Naive thymus-derived CD4-positive, alpha-beta T cell (primary cell): ENCODE data around the gene FUT8. TPM values are rescaled to one million over a fixed set of nuclear protein-coding genes. Genes with fewer than 3 reads are reported as not detected.

Source experiments
- ATAC-seq: fragments of 150-1000 bp; cut with Tn5 transposase; 2 replicates; pipeline ENCODE4 v1.10.0; 2021; ENCODE audit warnings: mild to moderate bottlenecking, moderate library complexity
- CTCF ChIA-PET: fragments of 350-600 bp; sonication (Branson Sonifier 250); formaldehyde crosslinking; loops from one replicate; lab custom pipeline; 2021; ENCODE audit warnings: antibody characterized with exemption; lab: Charles Lee
- POLR2A ChIA-PET: fragments of 350-600 bp; sonication (Branson Sonifier 250); formaldehyde crosslinking; loops from one replicate; lab custom pipeline; 2021; ENCODE audit warnings: antibody characterized with exemption, inconsistent platforms; lab: Charles Lee
- DNase-seq, 9 donors: peaks; one replicate each; pipeline versions ENCODE4 v3.0.0 to v3.0.0-alpha.2; 2020 to 2022; ENCODE audit warnings: mixed read lengths in 1 of 9
- H3K27ac ChIP-seq: one replicate; pipeline ENCODE4 v1.7.0; 2013; ENCODE audit warnings: mild to moderate bottlenecking, low read depth, low read length, moderate library complexity
- H3K27me3 ChIP-seq, 2 donors: one replicate each; pipeline ENCODE4 v1.7.0; 2013; ENCODE audit warnings: low read length in 2 of 2, mild to moderate bottlenecking in 2 of 2, moderate library complexity in 2 of 2; ENCODE audit not compliant: control insufficient read depth in 2 of 2, insufficient read depth in 2 of 2
- H3K36me3 ChIP-seq, 3 experiments: 1 replicate in 2 of 3; 2 replicates in 1 of 3; pipeline ENCODE4 v1.7.0; 2013; ENCODE audit warnings: low read length in 3 of 3, mild to moderate bottlenecking in 3 of 3, moderate library complexity in 1 of 3; ENCODE audit not compliant: insufficient read depth in 3 of 3, control insufficient read depth in 2 of 3
- H3K4me1 ChIP-seq, 2 donors: one replicate each; pipeline ENCODE4 v1.7.0; 2013; ENCODE audit warnings: low read length in 2 of 2, mild to moderate bottlenecking in 2 of 2, moderate library complexity in 1 of 2; ENCODE audit not compliant: control insufficient read depth in 2 of 2, insufficient read depth in 2 of 2
- H3K4me3 ChIP-seq: 2 replicates; pipeline ENCODE4 v1.7.0; 2013; ENCODE audit warnings: mild to moderate bottlenecking, low read length
- H3K9me3 ChIP-seq, 3 experiments: 1 replicate in 2 of 3; 2 replicates in 1 of 3; pipeline ENCODE4 v1.7.0; 2013; ENCODE audit warnings: low read length in 3 of 3; ENCODE audit not compliant: control insufficient read depth in 2 of 3
- H3K27ac Mint-ChIP-seq, 9 donors: one replicate each; pipeline ENCODE4 v1.8.0; 2020 to 2022; ENCODE audit warnings: mixed read lengths in 9 of 9, mild to moderate bottlenecking in 8 of 9, moderate library complexity in 5 of 9, inconsistent platforms in 2 of 9
- H3K27me3 Mint-ChIP-seq, 5 donors: one replicate each; pipeline ENCODE4 v1.8.0; 2021 to 2022; ENCODE audit warnings: mixed read lengths in 5 of 5, mild to moderate bottlenecking in 1 of 5
- H3K36me3 Mint-ChIP-seq, 5 donors: one replicate each; pipeline ENCODE4 v1.8.0; 2020 to 2022; ENCODE audit warnings: mixed read lengths in 5 of 5, mild to moderate bottlenecking in 3 of 5, inconsistent platforms in 1 of 5
- H3K4me1 Mint-ChIP-seq, 7 donors: one replicate each; pipeline ENCODE4 v1.8.0; 2020 to 2022; ENCODE audit warnings: mixed read lengths in 7 of 7, mild to moderate bottlenecking in 3 of 7, inconsistent platforms in 1 of 7
- H3K4me3 Mint-ChIP-seq, 10 donors: one replicate each; pipeline ENCODE4 v1.8.0; 2020 to 2022; ENCODE audit warnings: mild to moderate bottlenecking in 10 of 10, mixed read lengths in 10 of 10, moderate library complexity in 6 of 10, inconsistent platforms in 2 of 10
- H3K9me3 Mint-ChIP-seq, 11 donors: one replicate each; pipeline ENCODE4 v1.8.0; 2020 to 2022; ENCODE audit warnings: mixed read lengths in 11 of 11, mild to moderate bottlenecking in 4 of 11, inconsistent platforms in 1 of 11, moderate library complexity in 1 of 11
- intact Hi-C, 2 donors: fragments of 100-400 bp; cut with micrococcal nuclease; formaldehyde crosslinking; loops; one replicate each; pipeline ENCODE4 v1.15.1; 2023
- polyA plus RNA-seq, 2 donors: library from polyadenylated mRNA; unstranded; fragments of 300-500 nt; fragmentation: Illumina TruSeq; gene quantifications; one replicate each; pipeline ENCODE4 v1.2.3, GENCODE V29; 2021
- total RNA-seq, 6 experiments: library from RNA in 5 of 6; stranded (reverse) in 5 of 6; gene quantifications; 1 replicate in 5 of 6; 2 replicates in 1 of 6; pipeline ENCODE4 v1.2.3 and lab custom pipeline; 2021 to 2026

The FUT8 gene
- total and polyA plus RNA-seq, 7 experiments from 2014 or later = 11.1 to 107 (median 41.6) TPM

DNA sequence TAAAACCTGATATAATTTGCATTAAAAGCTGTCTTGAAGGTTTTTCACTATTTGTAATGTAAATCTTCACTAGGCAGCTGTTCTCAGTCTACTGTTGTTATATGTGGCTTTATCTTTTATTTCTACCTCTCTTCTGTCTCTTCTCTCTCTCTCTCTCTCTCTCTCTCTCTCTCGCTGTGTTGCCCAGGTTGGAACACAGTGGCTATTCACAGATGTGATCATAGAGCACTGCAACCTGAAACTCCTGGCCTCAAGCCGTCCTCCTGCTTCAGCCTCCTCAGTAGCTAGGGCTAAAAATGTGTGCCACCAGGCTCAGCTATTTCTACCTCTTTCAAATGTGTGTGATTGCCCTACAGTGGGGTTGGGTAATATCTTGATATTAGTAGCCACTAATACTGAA lies 21.1 kb downstream of the FUT8 start:
- Mint-ChIP-seq H3K36me3 (peaks cover 6 to 40% (median 33%) of the 10 kb centered on the region in 5 donors), H3K9me3 (peaks cover 0 to 18% (median 2%) of the 10 kb centered on the region in 11 donors), H3K27me3 (no peaks in the 10 kb centered on the region), H3K4me3 (peak overlapping the region in 2 of 10 donors; percentile 31 to 60), H3K4me1 (peaks cover 28 to 75% (median 60%) of the 10 kb centered on the region in 7 donors), H3K27ac (peak overlapping the region in 4 of 9 donors; percentile 49 to 63 (median 52))
- H3K4me1 ChIP-seq = peaks cover 13% of the 10 kb centered on the region in 2 donors
- no peaks in the 10 kb centered on the region for H3K27me3 ChIP-seq
- ATAC-seq (no peak), DNase-seq (no peak)
- ChIA-PET POLR2A (interaction anchor here (0.7 kb wide), 1 partner anchor 372 kb away, joined by 3 read pairs; no protein-coding TSS in a partner anchor), CTCF (interaction anchor here (0.6 to 0.7 kb wide), 2 partner anchors 399 to 1124 kb away, joined by 3 to 4 read pairs; no protein-coding TSS in a partner anchor)
- intact Hi-C loops = no loop called here
- H3K36me3 ChIP-seq = peaks cover 0 to 9% (median 4%) of the 10 kb centered on the region in 3 experiments
- no peak overlapping the region for H3K4me3 ChIP-seq
- H3K27ac ChIP-seq = no peak overlapping the region
- no peaks in the 10 kb centered on the region for H3K9me3 ChIP-seq

DNA sequence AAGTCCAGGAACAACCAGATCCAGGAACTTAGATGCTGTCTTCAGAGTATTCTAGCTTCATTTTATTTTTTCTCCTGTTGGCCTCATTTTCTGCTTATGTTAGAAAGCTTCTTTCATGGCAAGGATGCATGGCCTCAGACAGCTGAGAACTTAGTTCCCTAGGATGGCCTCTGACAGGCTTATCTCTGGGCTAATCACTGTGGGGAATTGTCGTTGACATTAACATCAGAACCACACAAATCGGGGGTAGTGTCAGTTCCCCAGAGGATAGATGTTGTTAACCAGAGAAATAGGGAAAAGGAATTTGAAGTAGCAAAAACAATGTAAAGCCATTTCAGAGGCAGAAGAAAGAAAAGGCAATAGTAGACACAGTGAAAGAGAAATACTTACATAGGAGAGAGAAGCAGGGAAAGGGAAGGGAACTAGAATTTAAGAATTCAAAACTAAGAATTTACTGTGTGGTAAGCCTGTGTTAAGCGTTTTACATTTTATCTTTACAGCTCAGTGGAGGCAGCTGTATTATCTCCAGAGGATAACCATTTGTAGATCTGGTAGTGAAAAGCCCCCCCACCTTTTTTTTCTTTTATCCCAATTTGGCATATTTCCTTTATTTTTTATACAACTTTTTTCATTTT lies 21.8 kb downstream of the FUT8 start:
- Mint-ChIP-seq H3K36me3 (peaks cover 6 to 38% (median 32%) of the 10 kb centered on the region in 5 donors), H3K27ac (peak overlapping the region in 4 of 9 donors; percentile 10 to 50 (median 32)), H3K4me3 (peak overlapping the region in 1 of 10 donors; percentile 1), H3K27me3 (no peaks in the 10 kb centered on the region), H3K4me1 (peaks cover 29 to 74% (median 59%) of the 10 kb centered on the region in 7 donors), H3K9me3 (peaks cover 0 to 18% (median 2%) of the 10 kb centered on the region in 11 donors)
- ChIA-PET CTCF (interaction anchor here (0.7 kb wide), 1 partner anchor 398 kb away, joined by 4 read pairs; no protein-coding TSS in a partner anchor), POLR2A (interaction anchor here (0.7 kb wide), 1 partner anchor 373 kb away, joined by 3 read pairs; no protein-coding TSS in a partner anchor)
- Histone ChIP-seq H3K27ac (no peak overlapping the region), H3K9me3 (no peaks in the 10 kb centered on the region), H3K4me1 (peaks cover 14 to 15% of the 10 kb centered on the region in 2 donors), H3K27me3 (no peaks in the 10 kb centered on the region), H3K36me3 (peaks cover 0 to 9% (median 4%) of the 10 kb centered on the region in 3 experiments), H3K4me3 (no peak overlapping the region)
- ATAC-seq (no peak), DNase-seq (no peak)
- intact Hi-C loops = no loop called here

DNA sequence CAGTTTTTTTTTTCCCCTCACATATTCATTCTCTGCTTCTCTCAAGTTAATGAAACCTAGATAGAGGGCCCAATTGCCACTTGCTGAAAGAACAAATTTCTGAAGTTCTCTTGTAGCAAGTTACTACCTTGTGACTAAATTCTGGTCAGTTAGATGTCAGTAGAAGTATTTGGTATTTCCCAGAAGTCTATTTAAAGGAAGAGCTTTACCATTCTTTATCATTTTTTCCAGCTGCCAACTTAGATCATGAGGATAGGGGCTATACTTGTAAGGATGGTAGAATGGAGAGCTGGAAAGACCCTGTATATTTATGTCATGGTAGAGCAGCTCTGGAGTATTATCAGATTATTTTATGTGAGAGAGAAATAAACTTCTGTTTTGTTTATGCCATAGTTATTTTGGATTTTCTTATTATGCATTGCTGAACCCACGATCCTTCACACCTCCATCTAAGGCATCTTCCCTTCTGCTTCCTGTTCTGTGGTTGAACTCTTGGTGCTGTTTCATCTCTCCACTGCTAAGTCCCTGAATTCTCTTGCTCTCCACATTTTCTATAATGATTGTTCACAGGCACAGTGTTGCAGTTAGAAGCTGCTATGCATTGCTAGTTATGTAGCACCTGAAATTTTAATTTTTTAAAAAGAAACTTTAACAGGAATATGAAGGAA lies 25.9 kb downstream of the FUT8 start:
- H3K27me3 ChIP-seq = no peaks in the 10 kb centered on the region
- peaks cover 6 to 42% (median 23%) of the 10 kb centered on the region in 5 donors for H3K36me3 Mint-ChIP-seq
- CTCF ChIA-PET = interaction anchor here (1.0 to 1.1 kb wide), 2 partner anchors 386 to 522 kb away, joined by 3 read pairs; no protein-coding TSS in a partner anchor
- peaks cover 11 to 14% of the 10 kb centered on the region in 2 donors for H3K4me1 ChIP-seq
- no peak overlapping the region for H3K27ac ChIP-seq
- H3K9me3 ChIP-seq = no peaks in the 10 kb centered on the region
- H3K36me3 ChIP-seq = peaks cover 0 to 9% (median 4%) of the 10 kb centered on the region in 3 experiments
- peaks cover 19 to 53% (median 40%) of the 10 kb centered on the region in 7 donors for H3K4me1 Mint-ChIP-seq
- H3K27ac Mint-ChIP-seq = peak overlapping the region in 5 of 9 donors; percentile 2 to 79 (median 25)
- H3K4me3 ChIP-seq = no peak overlapping the region
- POLR2A ChIA-PET = no interaction called here
- DNase-seq (no peak), ATAC-seq (no peak)
- intact Hi-C loops = no loop called here
- H3K4me3 Mint-ChIP-seq = peak overlapping the region in 6 of 10 donors; percentile 11 to 58 (median 36)
- H3K9me3 Mint-ChIP-seq = peaks cover 0 to 18% (median 2%) of the 10 kb centered on the region in 11 donors
- no peaks in the 10 kb centered on the region for H3K27me3 Mint-ChIP-seq

DNA sequence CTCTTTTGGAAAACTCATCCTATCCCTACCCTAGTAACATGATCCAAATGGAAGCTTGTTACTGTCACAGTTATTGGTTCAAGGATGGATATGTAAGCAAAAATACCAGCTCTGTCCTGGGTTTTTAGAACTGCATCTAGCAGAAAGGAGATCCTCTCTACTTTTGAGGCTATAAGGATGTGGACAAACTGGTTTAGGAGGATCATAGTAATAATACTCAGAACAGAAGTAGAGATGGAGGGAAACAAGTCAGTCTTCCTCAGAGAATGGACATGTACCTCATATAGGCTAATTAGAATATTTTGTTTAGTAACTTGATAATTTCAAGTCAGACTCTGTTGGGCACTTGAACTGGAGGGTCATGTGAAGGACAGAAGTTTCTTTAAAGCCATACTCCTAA lies 26.6 kb downstream of the FUT8 start:
- ATAC-seq = no peak
- peak overlapping the region in 2 of 10 donors; percentile 28 to 48 for H3K4me3 Mint-ChIP-seq
- peaks cover 0 to 17% (median 3%) of the 10 kb centered on the region in 11 donors for H3K9me3 Mint-ChIP-seq
- peaks cover 6 to 42% (median 22%) of the 10 kb centered on the region in 5 donors for H3K36me3 Mint-ChIP-seq
- peaks cover 15 to 52% (median 33%) of the 10 kb centered on the region in 7 donors for H3K4me1 Mint-ChIP-seq
- intact Hi-C loops = no loop called here
- H3K27ac ChIP-seq = no peak overlapping the region
- no peaks in the 10 kb centered on the region for H3K9me3 ChIP-seq
- H3K4me1 ChIP-seq = peaks cover 11 to 14% of the 10 kb centered on the region in 2 donors
- H3K27me3 Mint-ChIP-seq = no peaks in the 10 kb centered on the region
- H3K4me3 ChIP-seq = no peak overlapping the region
- no peaks in the 10 kb centered on the region for H3K27me3 ChIP-seq
- ChIA-PET POLR2A (no interaction called here), CTCF (interaction anchor here (1.1 kb wide), 1 partner anchor 521 kb away, joined by 3 read pairs; no protein-coding TSS in a partner anchor)
- peak overlapping the region in 3 of 9 donors; percentile 25 to 64 (median 32) for H3K27ac Mint-ChIP-seq
- peaks cover 0 to 7% (median 4%) of the 10 kb centered on the region in 3 experiments for H3K36me3 ChIP-seq
- DNase-seq = no peak

DNA sequence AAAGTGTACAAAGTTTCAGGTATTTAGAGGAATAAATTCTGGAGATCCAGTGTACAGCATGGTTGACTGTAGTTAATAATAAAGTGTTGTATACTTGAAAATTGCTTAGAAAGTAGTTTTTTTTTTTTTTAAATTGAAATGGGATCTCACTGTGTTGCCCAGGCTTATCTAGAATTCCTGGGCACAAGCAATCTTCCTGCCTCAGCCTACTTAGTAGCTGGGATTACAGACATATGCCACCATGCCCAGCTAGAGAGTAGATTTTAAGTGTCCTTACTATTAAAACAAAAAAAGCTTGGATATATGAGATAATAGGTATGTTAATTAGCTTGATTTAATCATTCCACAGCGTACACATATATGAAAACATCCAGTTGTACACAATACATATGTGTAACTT lies 27.7 kb downstream of the FUT8 start:
- Histone ChIP-seq H3K9me3 (no peaks in the 10 kb centered on the region), H3K4me1 (peaks cover 11 to 14% of the 10 kb centered on the region in 2 donors), H3K27ac (no peak overlapping the region), H3K36me3 (peaks cover 0 to 4% (median 3%) of the 10 kb centered on the region in 3 experiments), H3K4me3 (no peak overlapping the region), H3K27me3 (no peaks in the 10 kb centered on the region)
- Mint-ChIP-seq H3K27ac (peak overlapping the region in 1 of 9 donors; percentile 26), H3K4me3 (no peak overlapping the region), H3K4me1 (peaks cover 17 to 56% (median 37%) of the 10 kb centered on the region in 7 donors), H3K9me3 (peaks cover 0 to 19% (median 4%) of the 10 kb centered on the region in 11 donors), H3K27me3 (no peaks in the 10 kb centered on the region), H3K36me3 (peaks cover 0 to 45% (median 23%) of the 10 kb centered on the region in 5 donors)
- intact Hi-C loops = no loop called here
- ATAC-seq (no peak), DNase-seq (no peak)
- POLR2A ChIA-PET = interaction anchor here (0.7 kb wide), 1 partner anchor 11 kb away, joined by 3 read pairs; no protein-coding TSS in a partner anchor
- CTCF ChIA-PET = interaction anchor here (2.0 kb wide), 1 partner anchor 24 kb away, joined by 7 read pairs; no protein-coding TSS in a partner anchor

DNA sequence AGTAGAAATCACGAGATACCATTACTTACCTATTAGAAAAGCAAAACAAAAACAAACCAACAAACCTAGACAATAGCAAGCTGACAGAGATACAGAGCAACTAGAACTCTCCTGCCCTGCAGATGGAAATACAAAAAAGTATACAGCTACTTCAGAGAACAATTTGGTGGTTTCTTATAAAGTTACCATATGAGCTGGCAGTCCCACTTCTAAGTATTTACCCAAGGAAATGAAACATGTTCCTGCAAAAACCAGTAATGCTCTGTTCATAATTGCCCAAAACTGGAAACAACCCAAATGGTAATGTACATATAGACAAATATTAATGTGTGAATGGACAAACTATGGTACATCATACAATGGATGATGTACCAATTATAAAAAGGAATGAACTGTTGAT lies 31.7 kb downstream of the FUT8 start:
- H3K4me1 ChIP-seq = no peaks in the 10 kb centered on the region
- no peaks in the 10 kb centered on the region for H3K27me3 ChIP-seq
- ATAC-seq (no peak), DNase-seq (no peak)
- Mint-ChIP-seq H3K27ac (peak overlapping the region in 1 of 9 donors; percentile 65), H3K4me3 (peak overlapping the region in 1 of 10 donors; percentile 27), H3K4me1 (peaks cover 7 to 53% (median 35%) of the 10 kb centered on the region in 7 donors), H3K27me3 (no peaks in the 10 kb centered on the region), H3K9me3 (peaks cover 0 to 13% (median 1%) of the 10 kb centered on the region in 11 donors), H3K36me3 (peaks cover 0 to 40% (median 29%) of the 10 kb centered on the region in 5 donors)
- no peaks in the 10 kb centered on the region for H3K36me3 ChIP-seq
- H3K27ac ChIP-seq = no peak overlapping the region
- H3K9me3 ChIP-seq = no peaks in the 10 kb centered on the region
- intact Hi-C loops = no loop called here
- POLR2A ChIA-PET = interaction anchor here (0.6 kb wide), 2 partner anchors 8 to 1015 kb away, joined by 3 read pairs; no protein-coding TSS in a partner anchor
- CTCF ChIA-PET = interaction anchor here (0.6 kb wide), 1 partner anchor 201 kb away, joined by 3 read pairs; no protein-coding TSS in a partner anchor
- H3K4me3 ChIP-seq = no peak overlapping the region
